ENCODE data around the gene TMA7.
"Not testable (repeated sequence)": the region's sequence is repeated elsewhere in the genome, so short reads cannot be mapped to it uniquely, and the experiment has no call there.

The TMA7 gene

DNA sequence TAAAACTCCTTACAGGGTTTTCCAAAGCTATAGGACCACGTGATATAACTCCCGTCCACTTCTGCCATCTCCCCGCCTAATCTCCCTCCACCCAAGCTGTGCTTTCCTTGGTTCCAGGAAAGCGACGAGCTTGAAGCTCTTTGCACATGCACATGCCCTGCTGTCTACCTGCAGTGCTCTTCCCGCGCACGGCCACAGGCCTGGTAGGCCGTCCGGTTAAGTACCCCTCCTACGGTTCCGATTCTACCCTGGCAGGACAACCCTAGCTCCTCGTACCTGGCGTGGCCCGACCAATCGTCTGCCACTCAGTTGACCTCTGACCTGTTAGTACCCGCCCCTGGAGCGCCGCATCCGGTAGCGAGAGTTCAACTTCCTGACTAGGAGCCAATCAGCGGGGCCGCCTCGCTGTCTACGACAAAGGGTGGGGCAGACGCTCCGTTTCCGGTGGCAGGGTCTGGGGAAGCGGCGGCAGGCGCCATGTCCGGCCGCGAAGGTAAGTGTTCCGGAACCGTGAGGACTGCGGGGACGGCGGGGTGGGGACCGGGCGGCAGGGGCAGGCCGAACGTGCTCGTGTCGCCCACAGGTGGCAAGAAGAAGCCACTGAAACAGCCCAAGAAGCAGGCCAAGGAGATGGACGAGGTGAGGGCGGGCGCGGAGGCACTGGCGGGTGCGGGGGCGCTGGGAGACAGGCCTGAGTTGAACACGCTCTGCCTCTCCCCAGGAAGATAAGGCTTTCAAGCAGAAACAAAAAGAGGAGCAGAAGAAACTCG is at the start of gene TMA7, which contains the start of gene CCDC51:
TSS of gene TMA7 (plus strand) at position 438 of the 770 bp plus-strand sequence. CDS start at position 478, 40 bp downstream.
TSS of gene CCDC51 (minus strand) at position 300 of the 770 bp plus-strand sequence. CDS start 4,991 bp downstream, outside the sequence.
- peak; percentile 94 to 96 (median 95) for DNase-seq (ENCODE audit: low read depth in 3 of 3, low spot score in 1 of 3)

- DNase-seq (ENCODE audit: low read depth in 3 of 3, low spot score in 1 of 3), result no peak
These were observed 45.7 kb upstream of the TMA7 start for GRCh38 chr3:48394391-48394790.

- no peak for DNase-seq (ENCODE audit: low read depth in 3 of 3, low spot score in 1 of 3)
These were observed 44.3 kb upstream of the TMA7 start for GRCh38 chr3:48395714-48396113.

DNA sequence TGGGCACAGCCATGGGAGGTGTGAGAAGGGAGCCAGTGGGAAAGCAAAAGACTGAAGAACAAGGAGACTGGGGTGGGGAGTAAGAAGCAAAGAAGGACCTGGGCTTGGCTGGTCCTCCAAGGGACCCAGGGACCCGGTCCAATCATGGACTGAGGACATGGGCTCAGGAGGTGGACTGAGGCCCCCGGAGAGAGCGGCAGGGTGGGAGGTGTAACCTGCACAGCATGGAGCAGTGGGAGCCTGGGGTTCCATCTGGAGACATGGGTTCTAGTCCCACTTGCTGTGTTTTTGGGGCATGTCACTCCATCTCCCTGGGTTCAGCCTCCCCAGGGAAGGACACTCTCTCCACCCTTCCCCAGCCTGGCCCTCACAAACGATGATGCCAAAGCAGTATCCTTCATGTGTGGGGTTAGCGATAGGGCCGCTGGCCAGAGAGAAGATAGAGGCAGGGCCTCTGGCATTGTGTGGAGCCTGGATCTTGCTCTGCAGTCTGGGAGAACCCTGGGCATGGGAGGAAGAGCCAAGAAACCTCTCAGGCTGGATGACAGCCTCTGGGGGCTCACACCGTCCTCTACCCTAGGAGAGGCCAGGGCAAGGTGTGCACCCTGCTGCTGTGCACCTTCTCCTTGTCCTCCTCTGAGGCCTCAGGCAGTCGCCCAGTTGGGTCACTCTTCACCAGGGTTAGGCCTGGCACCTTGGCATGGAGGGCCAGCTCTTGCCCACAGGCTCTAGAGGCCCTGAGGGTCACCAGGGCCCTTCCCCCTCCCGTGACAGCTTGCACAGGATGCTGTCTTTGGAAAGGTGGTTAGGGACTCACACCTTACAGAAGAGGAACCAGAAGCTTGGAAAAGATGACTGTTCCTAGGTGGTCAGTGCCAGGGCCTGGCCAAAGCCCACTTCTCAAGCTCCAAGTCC is 42.0 kb upstream of the TMA7 start:
- DNase-seq (ENCODE audit: low read depth in 3 of 3, low spot score in 1 of 3), result no peak

DNA sequence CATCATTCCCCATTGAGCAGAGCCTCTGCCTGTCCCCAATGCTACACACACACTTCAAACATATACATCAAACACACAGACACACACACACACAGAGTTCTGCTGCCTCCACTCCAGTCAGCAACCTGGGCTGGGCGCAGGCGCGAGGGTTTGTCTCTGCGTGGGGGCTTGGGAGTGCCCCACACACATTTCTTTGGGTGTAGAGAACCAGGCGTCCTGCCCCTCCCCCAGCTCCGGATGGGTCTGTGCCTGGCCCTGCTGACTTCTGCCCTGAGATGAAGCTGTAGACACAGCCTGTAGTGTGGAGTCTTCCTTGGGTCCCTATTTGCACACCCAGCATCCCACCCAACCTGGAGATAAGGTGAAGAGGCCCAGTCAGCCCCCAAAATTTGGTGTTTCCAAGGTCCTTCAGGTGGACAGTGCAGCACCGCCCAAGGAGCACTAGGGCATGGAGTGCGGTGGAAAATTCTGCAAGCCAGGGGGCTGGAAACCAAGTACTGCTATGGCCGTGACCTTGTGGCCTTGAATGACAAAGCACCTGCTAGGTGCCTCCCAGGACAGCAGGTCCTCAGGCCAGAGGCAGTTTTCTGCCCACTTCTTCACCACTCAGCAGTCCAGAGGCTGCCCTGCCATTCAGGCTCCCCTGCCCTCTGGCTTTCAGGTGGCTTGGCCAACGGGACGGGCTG is 41.2 kb upstream of the TMA7 start:
- no peak for DNase-seq (ENCODE audit: low read depth in 3 of 3, low spot score in 1 of 3)

GRCh38 chr3:48399387-48400172 is 40.5 kb upstream of the TMA7 start:
- DNase-seq (ENCODE audit: low read depth in 3 of 3, low spot score in 1 of 3), result no peak

DNA sequence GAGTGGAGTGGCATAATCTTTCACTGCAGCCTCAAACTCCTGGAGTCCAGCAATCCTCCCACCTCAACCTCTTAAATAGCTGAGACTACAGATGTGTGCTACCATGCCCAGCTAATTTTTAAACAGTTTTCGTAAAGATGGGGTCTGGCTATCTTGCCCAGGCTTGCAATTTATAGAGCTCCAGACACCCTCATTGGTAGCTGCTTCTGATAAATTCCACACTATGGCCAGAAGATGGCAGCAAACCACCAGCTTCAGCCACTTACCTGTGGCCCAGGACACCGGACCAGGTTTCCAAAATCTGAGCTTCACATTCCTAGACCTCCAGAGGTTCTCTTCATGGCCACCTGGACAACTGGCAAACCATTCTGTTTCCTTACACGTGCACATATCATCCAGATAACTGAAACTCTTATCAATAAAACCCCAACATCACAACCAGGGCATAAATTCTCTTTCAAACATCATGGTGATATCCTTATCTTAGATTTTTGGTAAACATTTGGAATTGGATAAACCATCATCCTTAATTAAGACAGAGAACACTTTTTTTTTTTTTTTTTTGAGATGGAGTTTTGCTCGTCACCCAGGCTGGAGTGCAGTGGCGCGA is 39.1 kb upstream of the TMA7 start:
- peak; percentile 21 to 33 (median 30) for DNase-seq (ENCODE audit: low read depth in 3 of 3, low spot score in 1 of 3)

DNA sequence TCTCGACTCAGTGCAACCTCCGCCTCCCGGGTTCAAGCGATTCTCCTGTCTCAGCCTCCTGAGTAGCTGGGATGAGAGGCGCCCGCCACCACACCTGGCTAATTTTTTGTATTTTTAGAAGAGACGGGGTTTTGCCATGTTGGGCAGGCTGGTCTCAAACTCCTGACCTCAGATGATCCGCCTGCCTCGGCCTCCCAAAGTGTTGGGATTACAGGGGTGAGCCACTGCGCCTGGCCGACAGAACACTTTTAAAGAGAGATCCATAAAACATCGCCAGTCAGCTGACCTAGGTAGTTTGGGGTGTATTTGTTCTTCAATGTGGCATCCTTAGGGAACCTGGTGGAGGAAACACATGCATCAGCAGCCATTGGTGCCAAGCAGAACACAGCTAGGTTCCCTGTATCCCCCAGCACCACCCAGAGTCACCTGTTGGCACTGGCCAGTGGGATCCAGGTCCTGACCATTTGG is 38.6 kb upstream of the TMA7 start:
- not testable (repeated sequence) for DNase-seq (ENCODE audit: low read depth in 3 of 3, low spot score in 1 of 3)

DNA sequence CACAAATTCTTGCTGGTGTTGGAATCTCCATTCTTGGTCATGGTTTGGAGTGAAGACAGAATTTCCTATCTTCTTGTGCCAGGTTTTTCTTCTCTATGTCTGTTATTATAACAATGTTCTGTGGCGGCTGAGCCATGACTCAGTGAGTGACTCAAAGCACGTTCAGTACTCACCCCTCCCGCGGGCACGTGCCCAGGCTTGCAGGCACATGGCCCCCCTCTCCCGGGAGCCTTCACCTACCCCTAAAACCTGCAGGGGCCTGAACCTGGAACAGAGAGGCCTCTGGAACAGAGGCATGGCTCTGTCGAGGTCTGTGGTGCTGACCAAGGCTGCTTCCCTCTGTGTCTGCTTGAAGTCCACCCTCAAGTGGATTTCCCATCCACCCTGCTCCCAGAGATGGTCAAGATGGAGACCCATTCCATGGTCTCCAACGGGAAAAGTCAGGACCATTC is 37.8 kb upstream of the TMA7 start:
- DNase-seq (ENCODE audit: low read depth in 3 of 3, low spot score in 1 of 3), result no peak

- no peak for DNase-seq (ENCODE audit: low read depth in 3 of 3, low spot score in 1 of 3)
These were observed 37.1 kb upstream of the TMA7 start for GRCh38 chr3:48402907-48403306.

DNA sequence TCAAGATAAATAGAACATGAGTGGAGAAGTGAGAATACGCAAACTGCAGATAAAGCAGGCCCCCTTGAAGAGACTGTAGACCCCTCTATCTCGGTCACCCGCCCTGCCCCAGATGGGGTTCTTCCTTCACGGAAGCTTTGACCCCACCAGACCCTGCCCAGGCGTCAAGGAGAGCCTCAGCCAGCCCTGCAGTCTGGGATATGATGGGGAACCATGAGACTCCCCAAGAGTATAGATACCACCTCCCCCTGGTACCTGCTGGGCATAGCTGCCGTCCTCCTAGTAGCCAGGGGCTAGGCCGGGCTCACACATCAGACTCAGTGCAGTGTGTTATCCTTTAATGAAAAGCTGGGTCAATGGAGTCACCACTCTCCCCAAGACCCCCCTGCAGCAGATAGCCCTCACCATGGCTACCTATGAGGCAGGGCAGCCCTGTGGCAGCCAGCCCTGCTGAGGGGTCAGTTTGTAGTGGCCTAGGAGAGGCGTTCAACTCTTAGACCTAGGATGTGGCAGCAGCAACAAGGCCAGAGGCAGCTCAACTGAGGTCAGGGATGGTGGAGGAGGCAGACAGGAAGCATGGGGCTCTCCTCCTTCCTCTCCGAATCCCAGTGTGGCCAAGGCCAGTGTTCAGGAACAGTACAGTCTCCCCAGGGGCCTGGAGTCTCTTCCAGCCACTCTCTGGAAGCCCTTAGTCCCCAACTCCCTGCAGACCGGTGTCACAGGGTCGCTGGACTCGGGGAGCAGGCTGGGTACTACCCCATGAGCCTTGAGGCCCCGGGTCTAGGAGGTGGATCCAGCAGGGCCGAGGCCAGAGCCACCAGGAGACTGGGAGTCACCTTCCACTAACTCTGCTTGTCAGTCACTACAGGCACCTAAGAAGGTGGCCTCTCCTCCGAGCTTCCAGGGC is 36.3 kb upstream of the TMA7 start:
- DNase-seq (ENCODE audit: low read depth in 3 of 3, low spot score in 1 of 3), result no peak

- no peak for DNase-seq (ENCODE audit: low read depth in 3 of 3, low spot score in 1 of 3)
These were observed 35.4 kb upstream of the TMA7 start for GRCh38 chr3:48404440-48405342.

DNA sequence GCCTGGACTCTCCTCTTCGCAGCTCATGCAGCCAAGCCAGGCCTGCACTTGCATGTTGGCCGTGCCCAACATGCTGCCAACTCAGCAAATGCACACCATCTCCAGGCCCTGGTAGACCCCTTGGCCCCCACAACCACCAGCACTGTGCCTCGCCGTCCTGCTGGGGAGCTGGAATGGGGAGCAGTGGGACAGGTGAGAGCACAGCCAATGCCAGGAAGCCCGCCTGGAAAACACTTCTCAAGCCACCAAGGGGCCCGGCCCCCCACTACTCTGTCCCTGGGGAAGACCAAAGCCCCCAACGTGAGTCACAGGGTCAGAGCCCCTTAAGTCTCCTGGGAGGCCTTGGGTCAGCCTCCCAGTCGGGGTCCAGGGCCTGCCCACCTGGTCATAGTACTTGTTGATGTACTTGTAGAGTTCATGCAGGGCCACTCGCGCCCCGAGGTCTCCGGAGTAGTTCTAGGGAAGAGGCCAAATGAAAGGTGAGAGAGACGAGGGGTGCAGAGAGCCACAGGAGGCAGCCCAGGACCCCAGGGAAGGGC is 34.6 kb upstream of the TMA7 start:
- no peak for DNase-seq (ENCODE audit: low read depth in 3 of 3, low spot score in 1 of 3)

GRCh38 chr3:48405971-48406370 is 34.1 kb upstream of the TMA7 start:
- DNase-seq (ENCODE audit: low read depth in 3 of 3, low spot score in 1 of 3), result no peak

DNA sequence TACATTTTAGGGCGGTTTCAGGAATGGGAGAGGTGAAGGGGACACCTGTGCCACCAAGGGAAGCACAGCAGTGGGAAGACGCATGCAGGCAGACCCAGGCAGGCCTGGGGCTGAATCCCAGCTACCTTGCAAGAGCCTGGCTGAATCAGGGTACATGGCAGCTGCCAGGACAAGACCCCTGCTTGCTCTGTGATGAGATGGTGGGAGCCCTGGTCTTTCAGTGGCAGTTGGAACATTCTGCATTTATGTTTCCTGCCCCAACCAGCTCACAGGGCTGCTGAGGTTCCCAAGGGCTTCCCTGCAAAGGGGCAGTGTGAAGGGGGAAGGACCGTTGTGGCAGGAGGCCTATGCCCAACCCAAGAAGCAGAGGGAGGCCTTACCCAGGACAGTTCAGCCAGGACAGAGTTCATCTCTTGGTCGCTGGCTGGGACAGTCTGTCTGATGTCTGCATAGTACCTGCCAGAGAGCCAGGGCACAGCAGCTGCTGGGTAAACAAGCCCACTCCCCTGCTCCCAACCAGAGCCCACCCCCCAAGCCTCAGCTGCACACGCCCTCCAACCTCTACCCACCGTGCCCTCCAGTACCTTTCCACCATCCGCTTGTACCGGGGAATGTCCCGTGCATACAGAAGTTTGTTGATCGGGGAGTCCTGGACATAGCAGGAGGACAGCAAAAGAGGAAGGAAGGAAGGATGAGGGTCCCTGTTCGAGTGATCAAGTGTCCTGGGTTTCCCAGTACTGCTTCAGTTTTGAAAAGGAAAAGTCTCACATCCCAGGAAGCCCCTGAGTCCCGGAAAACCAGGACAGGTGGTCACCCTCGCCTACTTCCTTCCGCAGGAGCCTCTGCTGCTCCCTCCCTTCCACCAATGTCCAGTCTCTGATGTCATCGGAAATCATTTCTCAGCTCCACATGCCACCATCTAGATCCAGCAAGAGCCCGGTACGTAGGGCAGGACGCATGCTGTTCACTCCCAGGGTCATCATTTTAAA is 33.3 kb upstream of the TMA7 start:
- DNase-seq (ENCODE audit: low read depth in 3 of 3, low spot score in 1 of 3), result no peak

GRCh38 chr3:48407542-48408099 is 32.4 kb upstream of the TMA7 start:
- no peak for DNase-seq (ENCODE audit: low read depth in 3 of 3, low spot score in 1 of 3)
